Stimulated activated CD8-positive, alpha-beta memory T cell treated with anti-CD3 and anti-CD28 coated beads, Interleukin-15, amount 100 ng/mL, for 48 hours (primary cell): ENCODE results near the gene GLT6D1.
"Not testable (repeated sequence)": the region's sequence is repeated elsewhere in the genome, so short reads cannot be mapped to it uniquely, and the experiment has no call there.

Experiments
- DNase-seq, 2 donors: peaks; one replicate each; pipeline ENCODE4 v3.0.0-alpha.2; 2020; ENCODE audit warnings: low read depth in 2 of 2

GLT6D1 gene, protein sequence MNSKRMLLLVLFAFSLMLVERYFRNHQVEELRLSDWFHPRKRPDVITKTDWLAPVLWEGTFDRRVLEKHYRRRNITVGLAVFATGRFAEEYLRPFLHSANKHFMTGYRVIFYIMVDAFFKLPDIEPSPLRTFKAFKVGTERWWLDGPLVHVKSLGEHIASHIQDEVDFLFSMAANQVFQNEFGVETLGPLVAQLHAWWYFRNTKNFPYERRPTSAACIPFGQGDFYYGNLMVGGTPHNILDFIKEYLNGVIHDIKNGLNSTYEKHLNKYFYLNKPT

DNA sequence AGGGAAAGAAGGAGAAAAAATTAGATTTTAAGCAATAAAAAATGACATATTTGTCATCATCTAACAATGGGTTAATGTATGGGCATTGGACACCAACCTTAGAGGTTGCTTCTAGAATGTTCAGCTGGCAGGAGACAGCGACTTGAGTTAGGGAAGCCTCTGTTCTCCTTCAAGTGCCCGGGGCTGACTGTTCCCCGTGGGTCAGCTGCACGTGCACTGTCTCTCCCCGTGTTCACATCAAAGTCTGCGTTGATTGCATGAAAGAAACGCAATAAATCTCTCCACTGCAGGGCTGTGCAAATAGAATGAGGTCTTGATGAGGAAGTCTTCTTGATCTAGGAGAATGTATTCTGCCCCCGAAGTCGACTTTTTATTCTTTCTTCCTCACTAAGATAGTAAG is at the start of gene GLT6D1:
Gene GLT6D1 (minus strand): TSS at position 345 of the 400 bp plus-strand sequence. CDS start 353 bp downstream, outside the sequence.
- no peak for DNase-seq

DNA sequence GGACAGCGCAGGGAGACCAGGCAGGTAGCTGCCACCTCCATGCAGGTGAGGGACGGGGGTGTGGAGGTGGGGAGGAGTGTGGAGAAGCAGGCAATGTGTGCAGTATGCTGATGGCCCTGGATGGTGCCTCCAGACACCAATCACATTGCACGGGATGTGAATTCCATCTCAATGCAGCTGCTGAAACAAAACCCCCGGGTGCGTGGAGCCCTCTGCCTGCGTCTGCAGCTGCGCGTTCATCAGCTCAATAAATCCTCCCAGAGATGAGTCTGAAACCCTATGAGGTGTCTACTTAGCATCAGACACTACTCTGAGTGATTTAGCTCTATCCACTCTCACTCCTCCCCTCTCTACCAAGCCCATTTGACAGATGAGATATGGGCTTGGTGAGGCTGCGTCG is 49.7 kb upstream of the GLT6D1 start:
- no peak for DNase-seq

DNA sequence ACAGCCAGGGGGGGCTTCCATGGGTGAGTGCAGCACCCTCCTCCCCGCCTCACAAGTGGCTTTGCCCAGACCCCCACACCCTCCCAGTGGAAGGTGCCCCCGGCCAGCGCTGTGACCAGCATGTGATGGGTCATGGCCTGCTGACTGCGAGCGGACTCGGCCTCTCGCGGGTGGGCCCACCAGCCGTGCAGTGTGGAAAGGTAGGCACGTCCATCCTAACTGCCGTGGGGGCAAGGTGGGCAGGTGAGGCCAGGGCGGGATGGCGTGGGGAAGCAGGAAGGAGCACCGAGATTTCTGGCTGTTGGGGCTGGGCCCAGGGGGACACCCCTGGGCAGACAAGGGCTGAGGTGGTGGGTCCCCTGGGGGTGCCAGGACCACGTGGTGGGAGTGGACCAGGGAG is 47.9 kb upstream of the GLT6D1 start:
- DNase-seq = no peak

DNA sequence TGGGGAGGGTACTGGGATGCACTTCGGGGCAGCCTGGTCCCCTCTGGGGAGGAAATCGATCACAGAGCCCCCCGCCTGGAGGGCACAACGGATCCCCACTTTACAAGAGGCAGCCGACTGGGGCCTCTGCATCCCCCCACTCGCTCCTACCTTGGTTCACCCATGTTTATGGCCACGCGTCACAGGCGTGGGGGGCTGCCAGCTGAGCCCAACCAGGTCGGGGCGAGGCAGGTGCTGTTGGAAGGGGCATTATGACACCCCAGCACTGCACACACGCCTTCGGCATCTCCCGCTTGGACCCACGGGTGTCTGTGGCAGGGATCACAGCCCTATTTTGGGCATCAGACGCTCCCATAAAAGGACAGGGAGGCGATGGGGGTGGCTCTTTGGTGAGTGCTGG is 45.4 kb upstream of the GLT6D1 start:
- no peak for DNase-seq

DNA sequence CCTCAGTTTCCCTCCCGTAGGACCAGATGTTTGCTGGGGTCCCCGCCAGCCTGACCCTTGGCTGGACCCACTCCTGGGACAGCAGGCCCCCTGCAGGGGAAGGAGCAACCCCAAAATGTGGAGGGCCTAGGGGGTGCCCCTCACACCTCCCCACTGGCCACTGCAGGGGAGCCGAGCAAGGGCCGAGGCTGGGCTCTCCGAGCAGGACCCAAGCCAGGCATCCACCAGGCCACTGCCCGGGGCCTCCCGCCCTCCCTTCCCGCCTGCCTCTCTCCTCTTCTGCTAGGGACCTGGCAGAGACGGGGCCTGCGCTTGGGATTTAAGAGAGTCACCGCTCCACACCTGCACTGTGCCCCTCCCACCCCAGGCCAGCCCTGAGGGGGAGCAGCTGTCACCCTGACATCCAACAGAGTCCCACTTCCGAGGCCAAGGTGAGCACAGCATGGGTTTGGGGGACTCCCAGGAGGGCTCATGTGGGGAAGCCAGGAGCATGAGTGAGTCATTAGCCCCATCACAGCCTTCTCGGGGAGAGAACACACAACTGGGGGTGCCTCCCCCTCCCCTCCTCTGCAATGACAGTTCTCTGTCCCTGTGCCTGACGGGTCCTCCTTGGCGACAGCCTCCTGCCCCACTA is 44.2 kb upstream of the GLT6D1 start:
- no peak for DNase-seq

DNA sequence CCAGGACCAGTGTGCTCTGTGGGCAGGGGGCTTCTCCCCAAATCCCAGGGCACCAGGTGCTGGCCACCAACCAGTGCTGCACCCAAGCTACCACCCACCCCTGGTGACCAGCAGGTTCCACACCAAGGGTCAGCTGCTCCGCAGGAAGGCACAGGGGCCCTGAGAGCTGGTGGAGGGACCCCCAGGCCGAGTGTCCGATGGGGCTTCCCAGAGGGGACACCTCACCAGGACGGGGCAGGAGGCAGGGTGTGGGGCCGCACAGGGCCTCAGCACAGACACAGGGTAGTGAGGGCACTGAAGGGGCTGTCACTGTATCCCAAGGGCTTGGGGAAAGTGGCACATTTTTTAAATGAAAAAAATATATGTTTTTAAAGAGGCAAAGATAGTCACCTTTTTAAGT is 41.8 kb upstream of the GLT6D1 start:
- no peak for DNase-seq

DNA sequence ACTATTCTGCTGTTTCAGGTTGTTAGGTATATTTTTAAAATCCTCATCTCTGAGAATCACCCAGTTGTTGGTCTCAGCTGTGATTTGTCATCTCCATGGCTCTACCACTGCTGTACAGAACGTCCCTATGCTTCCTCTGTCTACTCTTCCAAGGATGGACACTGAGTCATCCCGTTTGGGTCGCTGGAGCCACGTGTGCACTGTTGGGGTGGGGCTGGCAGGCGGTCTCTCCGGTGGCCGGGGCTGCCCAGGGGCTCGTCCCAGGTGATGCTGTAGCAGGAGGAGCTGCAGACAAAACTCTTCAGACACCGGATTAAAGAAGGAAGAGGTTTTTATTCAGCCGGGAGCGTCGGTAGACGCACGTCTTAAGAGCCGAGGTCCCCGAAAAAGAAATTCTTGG is 40.7 kb upstream of the GLT6D1 start:
- no peak for DNase-seq

DNA sequence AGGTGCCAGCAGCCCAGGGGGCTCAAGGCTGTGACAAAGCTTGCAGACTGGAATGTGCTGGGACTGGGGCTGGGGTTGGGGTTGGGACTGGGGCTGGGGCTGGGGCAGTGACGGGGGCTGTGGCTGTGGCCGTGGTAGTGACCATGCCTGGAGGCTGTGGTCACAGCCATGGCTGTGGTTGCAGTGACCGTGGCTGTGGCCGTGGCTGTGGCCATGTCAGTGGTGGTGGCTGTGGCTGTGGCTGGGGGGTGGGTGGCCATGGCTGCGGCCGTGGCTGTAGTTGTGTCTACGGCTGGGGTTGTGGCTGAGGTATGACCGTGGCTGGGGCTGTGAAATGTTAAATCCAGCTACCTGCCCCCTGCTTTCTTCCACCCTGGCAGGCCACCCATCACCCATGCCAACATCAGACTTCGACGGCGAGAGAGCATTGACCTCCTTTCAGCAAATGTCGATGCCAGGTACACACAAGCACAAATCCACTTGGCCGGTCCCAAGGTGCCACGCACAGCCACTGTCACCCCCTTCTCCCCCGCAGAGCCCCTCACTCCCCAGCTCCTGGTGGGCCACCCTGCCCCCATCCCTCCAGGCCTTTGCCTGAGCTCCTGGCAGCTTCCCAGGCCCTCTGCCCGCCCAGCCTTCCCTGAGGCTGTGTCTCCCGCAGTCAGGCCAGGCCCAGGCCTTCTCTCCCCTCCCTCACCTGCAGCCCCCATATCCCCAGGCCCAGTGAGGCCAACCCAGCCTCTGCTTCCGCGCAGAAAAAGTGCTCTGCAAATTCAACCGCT is 39.1 kb upstream of the GLT6D1 start:
- DNase-seq = no peak

DNA sequence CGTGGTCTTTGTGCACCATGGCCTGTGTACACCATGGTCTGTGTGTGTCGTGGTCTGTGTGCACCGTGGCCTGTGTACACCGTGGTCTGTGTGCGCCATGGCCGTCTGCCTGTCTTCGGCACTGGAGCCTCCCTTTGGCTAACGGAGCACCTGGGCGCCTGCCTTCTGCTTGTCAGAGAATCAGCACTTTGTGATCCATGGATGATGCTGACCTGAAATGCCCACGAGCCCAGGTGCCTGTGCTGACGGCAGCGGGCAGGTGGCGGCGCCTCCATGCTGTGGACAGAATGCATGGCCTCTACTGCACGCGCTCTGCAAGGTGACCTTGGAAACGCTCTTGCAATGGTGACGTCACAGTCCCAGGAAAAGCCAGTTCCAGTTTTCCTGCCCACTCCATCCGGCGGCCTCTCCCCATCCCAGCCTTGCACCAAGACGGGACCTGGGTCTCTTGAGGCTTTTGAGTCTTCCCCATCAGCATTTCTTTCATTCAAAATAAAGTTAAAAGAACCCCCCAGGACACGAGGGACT is 38.4 kb upstream of the GLT6D1 start:
- DNase-seq = no peak

DNA sequence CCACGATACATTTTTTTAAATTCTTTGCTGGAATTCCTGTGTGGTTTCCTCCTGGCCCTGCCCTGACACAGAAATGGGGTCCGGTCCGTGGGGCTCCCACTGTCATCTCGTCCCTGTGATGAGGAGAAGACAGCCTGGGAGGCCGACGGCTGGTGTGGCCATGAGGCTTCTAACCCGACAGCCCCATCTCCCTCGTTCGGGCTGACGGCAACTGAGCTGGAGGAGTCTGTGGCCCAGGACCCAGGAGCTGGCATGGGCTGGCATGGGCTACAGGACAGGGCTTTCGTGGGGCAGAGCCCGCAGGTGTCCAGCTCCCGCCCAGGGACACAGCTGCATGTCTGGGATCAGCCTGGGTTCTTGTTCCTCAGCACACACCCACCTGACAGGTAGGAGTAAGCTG is 37.6 kb upstream of the GLT6D1 start:
- DNase-seq = no peak

DNA sequence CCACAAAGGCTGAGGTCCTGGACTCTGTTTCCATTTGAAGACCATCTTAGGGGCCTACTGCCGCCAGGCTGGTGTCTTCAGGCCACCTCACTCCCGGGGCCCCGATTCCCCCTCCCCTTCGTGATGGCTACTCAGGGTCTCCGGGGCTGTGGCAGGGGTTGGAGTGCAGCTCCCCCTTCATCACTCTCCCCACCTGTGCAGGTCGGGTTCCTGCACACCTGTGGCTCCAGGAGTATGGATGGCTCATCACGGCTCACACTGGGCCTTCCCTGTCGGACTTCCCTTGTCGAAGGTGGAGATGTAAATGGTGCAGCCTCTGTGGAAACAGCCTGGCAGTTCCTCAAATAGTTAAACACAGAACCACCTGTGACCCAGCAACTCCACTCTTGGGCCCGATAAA is 35.6 kb upstream of the GLT6D1 start:
- no peak for DNase-seq

DNA sequence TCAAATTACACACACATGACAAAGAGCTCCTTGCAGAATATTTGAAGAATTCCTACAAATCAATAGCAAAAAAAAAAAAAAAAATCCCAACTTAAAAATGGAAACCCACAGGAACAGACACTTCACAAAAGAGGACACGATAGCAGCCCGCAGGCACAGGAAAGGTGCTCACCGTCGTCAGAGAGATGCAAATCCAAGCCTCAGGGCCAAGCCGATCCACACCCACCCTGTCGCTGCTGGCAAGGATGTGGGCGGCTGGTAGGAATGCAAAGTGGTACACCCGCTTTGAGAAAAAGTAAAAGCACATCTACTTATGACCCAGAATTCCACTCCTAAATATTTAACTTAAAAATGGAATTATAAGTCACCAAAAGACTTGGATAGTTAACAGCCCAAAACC is 34.6 kb upstream of the GLT6D1 start:
- no peak for DNase-seq

DNA sequence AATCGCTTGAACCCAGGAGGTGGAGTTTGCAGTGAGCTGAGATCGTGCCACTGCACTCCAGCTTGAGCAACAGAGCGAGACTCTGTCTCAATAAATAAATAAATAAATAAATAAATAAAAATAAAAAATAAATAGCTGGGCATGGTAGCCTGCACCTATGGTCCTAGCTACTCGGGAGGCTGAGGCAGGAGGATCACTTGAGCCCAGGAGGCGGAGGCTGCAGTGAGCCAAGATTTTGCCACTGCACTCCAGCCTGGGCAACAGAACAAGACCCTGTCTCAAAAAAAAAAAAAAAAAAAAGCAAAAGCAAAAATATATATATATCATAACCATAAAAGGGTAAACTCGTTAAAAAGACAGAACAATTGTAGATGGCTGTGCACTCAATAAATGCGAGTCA is 33.4 kb upstream of the GLT6D1 start:
- DNase-seq = not testable (repeated sequence)

DNA sequence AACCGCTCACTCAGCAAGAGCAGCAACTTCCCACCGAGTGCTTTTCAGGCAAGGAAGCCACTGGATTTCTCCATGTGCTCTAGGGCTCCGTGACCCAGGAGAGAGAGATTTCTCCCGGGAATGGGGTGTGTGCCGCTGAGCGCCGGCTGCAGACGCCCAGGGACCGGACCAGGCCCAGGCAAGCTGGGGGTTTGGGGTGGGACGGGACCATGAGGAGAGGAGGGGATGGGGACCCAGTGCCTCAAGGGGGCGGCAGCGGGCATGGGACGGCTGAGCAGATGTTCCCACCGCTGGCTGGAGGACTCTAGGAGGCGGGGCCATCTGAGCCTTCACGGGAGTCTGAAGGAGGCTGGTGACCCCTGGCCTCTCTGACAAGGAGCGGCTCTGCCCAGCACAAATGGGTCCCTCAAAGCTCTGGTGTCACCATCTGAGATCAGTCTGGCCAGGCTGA is 32.3 kb upstream of the GLT6D1 start:
- no peak for DNase-seq

DNA sequence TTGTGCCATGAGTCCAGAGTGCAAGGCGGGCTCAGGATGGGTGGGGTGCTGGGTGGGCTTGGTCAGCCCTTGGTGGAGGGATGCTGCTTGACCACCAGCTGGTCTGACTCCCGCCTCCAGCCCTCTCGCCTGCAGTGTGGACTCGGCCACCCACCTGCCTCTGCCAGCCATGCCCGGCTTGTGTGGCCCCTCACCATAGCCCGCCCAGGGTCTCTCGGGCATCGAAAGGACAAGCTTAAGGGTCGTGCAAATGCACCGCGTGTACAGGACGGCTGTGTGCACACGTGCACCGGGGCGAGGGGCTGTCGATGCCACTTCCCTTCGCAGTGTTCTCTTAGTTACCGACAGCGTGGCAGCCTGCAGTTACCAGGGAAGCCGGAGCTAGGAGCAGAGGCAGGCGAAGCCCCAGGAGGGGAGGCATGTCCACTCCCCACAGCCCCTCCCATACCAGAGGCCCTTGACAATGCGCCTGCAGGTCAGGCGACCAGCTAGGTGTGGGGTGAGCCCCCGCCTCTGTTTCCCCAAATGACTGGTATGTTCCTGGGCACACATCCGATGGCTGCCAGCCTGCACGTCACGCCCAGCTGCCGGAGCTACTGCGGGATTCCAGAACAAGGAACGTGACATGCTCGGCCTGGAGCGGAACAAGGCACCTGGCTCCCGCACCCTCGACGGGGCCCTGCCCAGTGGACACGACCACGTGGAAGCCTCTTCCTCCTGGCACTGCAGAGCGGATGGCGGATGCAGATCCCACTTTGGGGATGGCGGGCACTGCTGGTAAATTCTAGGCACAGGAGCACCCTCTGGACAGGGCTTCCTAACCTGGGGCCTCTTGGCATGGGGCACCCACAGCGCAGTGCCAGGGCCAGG is 31.6 kb upstream of the GLT6D1 start:
- no peak for DNase-seq

DNA sequence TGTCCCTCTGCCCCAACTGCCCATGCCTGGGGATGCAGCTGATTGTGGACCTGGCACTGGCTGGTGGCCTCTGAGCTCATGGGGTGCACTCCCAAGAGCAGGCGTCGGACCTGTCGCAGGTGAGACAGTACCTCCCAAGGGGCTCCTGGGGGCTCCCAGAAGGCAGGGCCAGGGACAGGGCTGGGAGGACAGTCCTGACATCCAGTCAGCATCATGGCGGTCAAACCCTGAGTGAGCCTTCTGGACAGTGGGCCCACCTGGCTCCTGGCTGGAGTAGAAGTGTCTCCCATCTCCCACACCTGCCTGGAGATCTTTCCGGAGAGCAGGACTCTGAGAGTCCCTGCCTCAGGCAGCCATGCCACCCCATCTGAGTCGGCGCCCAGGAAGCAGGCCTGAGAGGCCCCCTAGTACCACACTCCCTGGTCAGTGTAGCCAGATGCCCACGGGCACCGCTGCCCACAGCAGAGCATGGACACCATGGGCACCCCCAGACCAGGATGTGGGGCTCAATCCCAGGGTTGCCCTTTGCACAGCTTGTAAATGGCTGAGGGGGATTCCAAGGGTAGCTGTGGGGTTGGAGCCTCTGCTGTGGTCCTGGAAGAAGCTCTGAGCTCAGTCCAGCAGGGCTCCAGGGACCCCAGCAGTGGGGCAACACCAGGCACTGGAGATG is 30.4 kb upstream of the GLT6D1 start:
- DNase-seq = no peak

DNA sequence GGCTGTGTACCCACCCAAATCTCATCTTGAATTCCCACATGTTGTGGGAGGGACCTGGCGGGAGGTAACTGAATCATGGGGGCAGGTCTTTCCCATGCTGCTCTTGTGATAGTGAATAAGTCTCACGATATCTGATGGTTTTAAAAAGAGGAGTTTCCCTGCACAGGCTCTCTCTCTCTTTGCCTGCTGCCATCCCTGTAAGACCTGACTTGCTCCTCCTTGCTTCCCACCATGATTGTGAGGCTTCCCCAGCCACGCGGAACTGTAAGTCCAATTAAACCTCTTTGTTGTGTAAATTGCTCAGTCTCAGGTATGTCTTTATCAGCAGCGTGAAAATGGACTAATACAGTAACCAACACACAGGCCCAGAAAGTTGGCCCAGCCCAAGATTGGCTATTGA is 29.7 kb upstream of the GLT6D1 start:
- not testable (repeated sequence) for DNase-seq

DNA sequence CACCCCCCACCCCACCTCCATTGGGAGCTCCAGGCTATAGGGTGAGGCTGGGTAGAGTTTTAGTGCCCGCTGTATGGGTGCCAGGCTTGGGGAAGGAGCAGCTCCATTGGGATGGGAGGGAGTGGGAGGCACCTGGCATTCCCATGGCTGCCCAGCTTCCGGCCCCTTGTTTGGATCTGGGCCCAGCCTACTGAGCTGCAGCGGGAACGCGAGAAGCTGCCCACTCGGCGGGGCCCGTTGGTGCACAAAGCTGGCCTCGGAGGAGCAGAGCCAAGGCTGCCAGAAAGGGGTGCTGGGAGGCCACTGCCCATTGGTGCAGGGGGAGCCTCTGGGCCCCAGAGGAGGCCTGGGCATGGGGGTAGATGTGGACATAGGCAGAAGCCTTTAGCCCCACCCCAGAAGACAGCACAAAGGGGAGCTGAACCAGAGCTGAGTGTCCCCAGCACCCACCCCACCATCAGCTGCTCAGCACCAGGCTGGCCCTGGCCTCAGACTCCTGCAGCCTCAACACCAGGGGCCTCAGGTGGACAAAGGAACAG is 28.2 kb upstream of the GLT6D1 start:
- no peak for DNase-seq

DNA sequence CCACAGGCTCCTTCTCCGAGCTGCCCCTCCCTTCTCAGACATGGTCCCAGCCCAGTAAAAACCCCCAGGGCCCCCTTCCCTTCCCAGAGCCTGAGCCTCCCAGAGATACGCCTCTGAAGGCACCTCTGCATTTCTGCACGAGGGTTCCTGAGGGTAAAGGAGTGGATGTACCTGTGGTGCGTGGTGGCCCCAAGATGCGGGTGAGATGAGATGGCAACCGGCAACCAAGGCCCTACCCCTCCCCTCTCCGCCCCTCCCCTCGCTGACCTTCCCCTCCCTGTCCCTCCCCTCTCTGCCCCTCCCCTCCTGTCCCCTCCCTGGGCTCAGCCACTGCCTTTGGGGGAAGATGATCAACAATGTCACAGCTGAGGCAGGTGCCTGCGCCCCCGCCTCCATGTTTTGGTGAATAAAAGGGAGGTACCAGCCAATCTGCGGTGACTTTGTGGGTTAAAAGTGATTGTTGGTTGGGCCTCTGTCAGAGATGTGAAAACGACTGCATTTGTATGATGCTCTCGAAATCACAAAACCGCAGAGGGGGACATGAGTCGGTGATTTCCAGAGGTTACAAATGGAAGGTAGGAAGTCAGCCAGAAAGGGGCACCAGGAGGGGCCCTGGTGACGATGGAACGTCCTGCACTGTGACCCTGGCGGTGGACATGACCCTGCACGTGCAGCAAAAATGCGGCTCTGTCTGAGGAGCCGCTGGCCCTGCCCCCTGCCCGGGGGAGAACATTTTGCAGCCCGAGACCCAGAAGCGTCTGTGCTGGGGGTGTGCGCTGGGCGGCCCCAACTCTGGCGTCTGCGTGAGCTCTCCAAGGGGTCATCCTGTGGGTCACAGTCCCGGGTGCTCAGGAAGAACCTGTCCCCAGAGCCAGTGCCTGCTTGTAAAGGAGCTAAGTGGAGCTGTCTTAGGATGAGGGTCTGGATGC is 27.5 kb upstream of the GLT6D1 start:
- no peak for DNase-seq

DNA sequence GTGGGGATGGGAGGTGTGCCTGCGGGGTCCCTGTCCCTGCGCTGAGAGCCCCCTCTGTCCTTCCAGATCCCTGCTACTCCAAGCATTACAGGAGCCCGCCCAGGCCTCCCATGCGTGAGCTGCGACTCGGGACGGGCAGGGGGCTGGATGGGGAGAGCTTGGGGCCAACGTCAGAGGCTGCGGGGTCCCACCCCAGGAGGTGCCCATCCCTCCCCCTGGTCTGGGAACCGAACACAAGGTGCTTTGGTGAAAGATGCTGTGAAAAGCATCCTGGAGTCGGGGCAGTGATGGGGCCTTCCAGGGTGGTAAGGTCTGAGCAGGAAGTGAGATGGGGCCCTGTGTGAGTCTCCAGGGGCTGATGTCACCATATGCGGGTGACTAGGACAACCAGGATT is 26.5 kb upstream of the GLT6D1 start:
- DNase-seq = no peak
